BJ (cell line): Measurements from ENCODE around the gene TP53AIP1. TPM values are rescaled to one million over a fixed set of nuclear protein-coding genes. Genes with fewer than 3 reads are reported as not detected.

Source experiments
- CTCF ChIA-PET: fragments of 350-600 bp; formaldehyde crosslinking; extraction: SDS; loops from one replicate; lab custom pipeline; 2021; ENCODE audit warnings: antibody characterized with exemption, inconsistent platforms; lab: Yijun Ruan, JAX
- POLR2A ChIA-PET: fragments of 300-600 bp; sonication (Branson Sonifier 250); formaldehyde crosslinking; extraction: SDS; loops from one replicate; lab custom pipeline; 2021; ENCODE audit warnings: antibody characterized with exemption; lab: Charles Lee
- DNase-seq: peaks from one replicate; pipeline ENCODE4 v3.0.0-alpha.2; 2011; ENCODE audit warnings: low read depth
- H3K27me3 ChIP-seq: 2 replicates; pipeline ENCODE4 v1.6.0; 2011; ENCODE audit warnings: low read length; ENCODE audit not compliant: control insufficient read depth, insufficient read depth
- H3K36me3 ChIP-seq: 2 replicates; pipeline ENCODE4 v1.5.1; 2011; ENCODE audit warnings: low read length; ENCODE audit not compliant: control insufficient read depth, insufficient read depth
- H3K4me3 ChIP-seq: 2 replicates; pipeline ENCODE4 v1.5.1; 2011; ENCODE audit warnings: low read depth, mild to moderate bottlenecking, control low read depth, low read length
- polyA plus RNA-seq: library from polyadenylated mRNA; depleted of rRNA; stranded (reverse); fragments of >200 nt; gene quantifications from 2 replicates; pipeline ENCODE4 v1.2.3, GENCODE V29; 2011; rRNA removed
- TF ChIP-seq, protein P1 (sequence below): IDR thresholded peaks from 2 replicates; pipeline ENCODE4 v1.5.1; 2011; ENCODE audit warnings: low read depth, mild to moderate bottlenecking, control low read depth, inconsistent platforms, low read length, moderate library complexity; ENCODE audit not compliant: insufficient read depth

TP53AIP1 gene
- polyA plus RNA-seq, 1 experiment = not detected

DNA sequence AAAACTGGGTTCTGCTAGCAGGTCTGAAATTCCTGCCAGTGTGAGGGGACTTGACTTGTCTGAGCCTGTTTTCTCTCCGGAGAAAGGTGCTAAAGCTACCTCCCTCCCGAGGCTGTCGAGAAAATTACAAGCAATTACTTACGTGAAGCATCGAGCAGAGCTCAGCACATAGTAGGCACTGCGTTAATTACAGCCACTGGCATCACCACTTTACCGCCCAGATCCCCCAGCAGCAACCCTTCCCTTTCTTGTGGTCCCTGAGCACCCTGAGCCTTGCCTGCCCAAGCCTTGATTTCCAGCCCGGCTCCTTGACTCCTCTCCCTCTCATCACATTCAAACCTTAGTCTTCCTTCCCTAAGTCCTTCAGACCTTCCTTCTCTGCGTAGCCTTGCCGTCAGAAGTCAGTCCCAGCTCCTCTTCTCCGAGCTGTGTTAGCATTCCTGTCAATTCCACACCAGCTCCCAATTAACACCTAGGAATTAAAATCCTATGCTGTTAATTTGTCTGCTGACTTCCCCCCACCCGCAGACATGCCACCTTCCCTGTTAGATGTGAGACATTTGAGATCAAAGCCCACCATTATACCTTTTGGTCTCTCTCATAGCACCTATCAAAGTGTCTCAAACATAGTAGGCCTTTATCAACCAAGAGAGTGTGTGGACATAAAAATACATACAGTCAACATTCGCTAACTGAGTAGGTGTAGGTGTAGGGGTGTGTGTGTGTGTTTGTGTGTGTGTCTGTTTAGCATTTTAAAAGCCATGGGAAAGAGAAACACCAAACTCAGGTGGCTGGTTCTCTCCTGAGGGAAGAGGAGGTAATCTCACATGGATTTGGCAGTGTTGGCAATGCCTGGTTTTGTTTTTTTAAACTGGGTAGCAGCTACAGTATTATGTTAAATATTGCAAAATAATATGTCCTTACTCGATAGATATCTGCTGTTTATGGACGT lies 54.4 kb downstream of the TP53AIP1 start:
- TF ChIP-seq, protein P1, sequence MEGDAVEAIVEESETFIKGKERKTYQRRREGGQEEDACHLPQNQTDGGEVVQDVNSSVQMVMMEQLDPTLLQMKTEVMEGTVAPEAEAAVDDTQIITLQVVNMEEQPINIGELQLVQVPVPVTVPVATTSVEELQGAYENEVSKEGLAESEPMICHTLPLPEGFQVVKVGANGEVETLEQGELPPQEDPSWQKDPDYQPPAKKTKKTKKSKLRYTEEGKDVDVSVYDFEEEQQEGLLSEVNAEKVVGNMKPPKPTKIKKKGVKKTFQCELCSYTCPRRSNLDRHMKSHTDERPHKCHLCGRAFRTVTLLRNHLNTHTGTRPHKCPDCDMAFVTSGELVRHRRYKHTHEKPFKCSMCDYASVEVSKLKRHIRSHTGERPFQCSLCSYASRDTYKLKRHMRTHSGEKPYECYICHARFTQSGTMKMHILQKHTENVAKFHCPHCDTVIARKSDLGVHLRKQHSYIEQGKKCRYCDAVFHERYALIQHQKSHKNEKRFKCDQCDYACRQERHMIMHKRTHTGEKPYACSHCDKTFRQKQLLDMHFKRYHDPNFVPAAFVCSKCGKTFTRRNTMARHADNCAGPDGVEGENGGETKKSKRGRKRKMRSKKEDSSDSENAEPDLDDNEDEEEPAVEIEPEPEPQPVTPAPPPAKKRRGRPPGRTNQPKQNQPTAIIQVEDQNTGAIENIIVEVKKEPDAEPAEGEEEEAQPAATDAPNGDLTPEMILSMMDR = no peak
- H3K27me3 ChIP-seq = peaks cover 33% of the 10 kb centered on the region
- ChIA-PET POLR2A (no interaction called here), CTCF (interaction anchor here (1.0 to 11.0 kb wide), 3 partner anchors 15 to 68 kb away, joined by 5 to 253 read pairs (median 6); no protein-coding TSS in a partner anchor)
- DNase-seq = no peak
- no peak overlapping the region for H3K4me3 ChIP-seq
- no peaks in the 10 kb centered on the region for H3K36me3 ChIP-seq

DNA sequence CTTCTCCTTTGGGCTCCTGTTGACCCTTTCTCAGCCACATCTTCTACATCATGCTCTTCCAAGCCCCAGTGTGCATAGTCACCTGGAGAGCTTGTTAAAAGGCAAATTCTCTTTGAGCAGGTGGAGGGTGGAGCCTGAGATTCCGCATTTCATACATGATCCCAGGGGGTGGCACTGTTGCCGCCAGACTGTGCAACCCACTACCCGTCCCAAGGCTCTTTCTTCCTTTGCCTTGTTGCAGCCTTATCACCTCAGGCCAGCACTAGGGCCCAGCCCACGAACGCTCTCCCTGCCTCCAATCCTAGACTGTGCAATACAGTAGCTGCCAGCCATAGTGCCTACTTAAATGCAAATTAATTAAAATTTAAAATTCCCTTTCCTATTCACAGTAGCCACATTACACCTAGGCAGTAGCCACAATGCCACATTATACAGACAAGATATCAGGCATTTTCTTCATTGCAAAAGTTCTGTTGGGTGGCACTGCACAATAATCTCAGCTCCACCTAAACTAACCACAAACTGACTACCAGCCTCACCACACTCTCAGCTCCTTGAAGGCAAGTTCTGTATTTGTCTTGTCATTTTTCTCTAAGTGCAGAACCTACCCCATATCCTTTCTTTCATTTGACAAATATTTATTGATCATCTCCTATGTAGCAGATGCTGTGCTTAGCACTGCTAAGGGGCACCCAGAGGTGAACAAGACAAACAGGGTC lies 56.1 kb downstream of the TP53AIP1 start:
- ChIA-PET CTCF (interaction anchor here (1.0 to 11.0 kb wide), 10 partner anchors 12 to 714 kb away, joined by 3 to 253 read pairs (median 28); partner anchors contain the start of gene TP53AIP1), POLR2A (no interaction called here)
- TF ChIP-seq, protein P1 = peak; percentile 25; the same call in 1 of the 2 replicates
- Histone ChIP-seq H3K4me3 (no peak overlapping the region), H3K27me3 (peaks cover 29% of the 10 kb centered on the region), H3K36me3 (no peaks in the 10 kb centered on the region)
- no peak for DNase-seq

Other genes with a start within 250 kb of the TP53AIP1 start
- gene FLI1, start 248.8 kb downstream of the TP53AIP1 start, polyA plus RNA-seq = 20.3 and 28.9 TPM in 2 replicates
- gene KCNJ1, start 75.6 kb downstream of the TP53AIP1 start, polyA plus RNA-seq = not detected in 2 replicates
- gene KCNJ5, start 51.5 kb downstream of the TP53AIP1 start, polyA plus RNA-seq = not detected in 2 replicates
- gene ARHGAP32, start 249.5 kb upstream of the TP53AIP1 start, polyA plus RNA-seq = 5.6 and 6.1 TPM in 2 replicates